Kasumi-1 (cell line): ENCODE data around the gene TICAM2.
"Not testable (repeated sequence)": the region's sequence is repeated elsewhere in the genome, so short reads cannot be mapped to it uniquely, and the experiment has no call there.

Experiments
- DNase-seq, 2 experiments: peaks; one replicate each; lab custom pipeline; 2025; lab: John Stamatoyannopoulos, UW

The TICAM2 gene, protein sequence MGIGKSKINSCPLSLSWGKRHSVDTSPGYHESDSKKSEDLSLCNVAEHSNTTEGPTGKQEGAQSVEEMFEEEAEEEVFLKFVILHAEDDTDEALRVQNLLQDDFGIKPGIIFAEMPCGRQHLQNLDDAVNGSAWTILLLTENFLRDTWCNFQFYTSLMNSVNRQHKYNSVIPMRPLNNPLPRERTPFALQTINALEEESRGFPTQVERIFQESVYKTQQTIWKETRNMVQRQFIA

DNA sequence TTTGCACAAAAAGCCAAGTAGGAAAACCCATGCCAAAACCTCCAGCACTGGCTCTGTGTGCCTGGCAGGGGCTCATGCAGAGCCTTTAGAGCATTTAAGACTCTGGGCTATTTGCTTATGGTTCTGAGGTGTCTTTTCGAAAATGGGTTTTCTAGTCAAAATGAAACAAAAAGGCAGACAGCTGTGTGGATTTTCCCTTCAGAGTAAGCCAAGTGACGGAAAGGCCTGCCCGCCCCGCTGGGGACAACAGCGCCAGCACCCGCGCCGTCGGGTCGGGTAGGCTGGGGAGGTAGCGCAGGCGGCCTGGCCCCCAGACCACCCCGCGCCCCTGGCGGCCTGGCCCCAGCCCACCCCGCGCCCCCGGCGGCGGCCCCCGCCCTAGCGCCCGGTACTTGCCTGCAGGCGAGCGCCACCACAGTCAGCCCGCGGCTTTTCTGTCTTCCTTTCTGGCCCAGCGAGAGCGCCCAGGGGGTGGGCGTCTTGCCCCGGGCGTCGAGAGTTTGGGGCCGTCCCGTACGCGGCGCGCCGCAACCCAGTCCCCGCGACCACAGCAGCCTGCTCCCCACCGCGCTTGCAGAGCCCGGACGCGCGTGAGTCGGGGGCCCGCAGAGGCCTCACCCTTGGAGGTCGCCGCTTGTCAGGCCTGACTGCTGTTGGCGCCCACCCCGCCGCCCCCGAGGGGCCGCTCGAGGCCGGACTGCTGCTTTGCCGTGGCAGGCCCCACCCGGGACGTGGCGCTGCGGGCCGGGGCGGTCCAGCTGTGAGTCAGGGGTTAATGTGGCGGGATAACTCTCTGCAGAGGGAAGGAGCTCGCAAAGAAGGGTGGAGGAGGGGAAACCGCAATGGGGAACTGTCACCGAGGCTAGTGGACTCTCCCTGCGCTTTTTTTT, at the start of gene TICAM2:
Gene TICAM2 (minus strand): TSS at position 779 of the 890 bp plus-strand sequence. CDS start 21,223 bp downstream, outside the sequence.
- DNase-seq, result peak; percentile 33 to 34

DNA sequence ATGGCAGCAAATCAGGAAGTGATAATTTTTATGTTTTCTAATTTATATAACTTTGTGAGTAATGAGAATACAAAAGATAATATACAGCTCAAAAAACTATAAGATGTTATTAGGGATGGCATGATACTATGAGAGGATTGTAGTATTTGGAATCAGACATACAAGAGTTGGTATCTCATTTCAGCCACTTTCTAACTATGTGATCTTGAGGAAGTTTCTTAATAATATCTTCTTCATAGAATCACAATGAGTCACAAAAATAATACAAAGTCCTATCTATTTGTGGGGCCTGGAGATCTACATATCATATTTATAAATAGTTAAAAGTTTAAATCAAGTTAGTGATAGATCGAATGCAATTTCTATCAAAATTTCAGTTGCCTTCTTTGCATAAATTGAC, 47.3 kb upstream of the TICAM2 start:
- no peak for DNase-seq

DNA sequence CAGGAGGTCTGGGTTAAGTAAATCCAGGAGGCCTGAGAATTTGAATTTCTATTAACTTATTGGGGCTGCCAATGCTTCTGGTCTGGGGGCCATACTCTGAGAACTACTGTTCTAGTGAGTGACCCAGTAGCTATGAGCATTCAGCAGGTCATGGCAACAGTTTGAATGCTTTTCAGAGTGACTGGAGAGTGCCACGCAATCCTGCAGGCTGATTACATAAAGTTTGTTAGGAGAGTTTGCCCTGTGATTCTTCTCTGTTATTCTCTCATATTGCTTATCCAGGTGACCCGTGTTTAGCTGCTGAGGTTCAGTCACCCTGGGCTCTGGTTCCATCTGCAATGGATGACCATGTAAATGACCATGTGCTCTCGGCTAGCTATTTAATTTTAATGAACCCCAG, 45.8 kb upstream of the TICAM2 start:
- DNase-seq, result no peak

DNA sequence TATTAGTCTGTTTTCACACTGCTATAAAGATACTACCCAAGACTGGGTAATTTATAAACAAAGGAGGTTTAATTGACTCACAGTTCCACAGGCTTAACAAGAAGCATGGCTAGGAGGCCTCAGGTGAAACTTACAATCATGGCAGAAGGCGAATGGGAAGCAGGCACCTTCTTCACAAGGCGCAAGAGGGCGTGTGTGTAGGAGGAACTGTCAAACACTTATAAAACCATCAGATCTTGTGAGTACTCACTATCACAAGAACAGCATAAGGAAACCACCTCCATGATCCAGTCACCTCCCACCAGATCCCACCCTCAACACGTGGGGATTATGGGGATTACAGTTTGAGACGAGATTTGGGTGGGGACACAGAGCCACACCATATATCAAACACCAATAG, 43.1 kb upstream of the TICAM2 start:
- not testable (repeated sequence) for DNase-seq

DNA sequence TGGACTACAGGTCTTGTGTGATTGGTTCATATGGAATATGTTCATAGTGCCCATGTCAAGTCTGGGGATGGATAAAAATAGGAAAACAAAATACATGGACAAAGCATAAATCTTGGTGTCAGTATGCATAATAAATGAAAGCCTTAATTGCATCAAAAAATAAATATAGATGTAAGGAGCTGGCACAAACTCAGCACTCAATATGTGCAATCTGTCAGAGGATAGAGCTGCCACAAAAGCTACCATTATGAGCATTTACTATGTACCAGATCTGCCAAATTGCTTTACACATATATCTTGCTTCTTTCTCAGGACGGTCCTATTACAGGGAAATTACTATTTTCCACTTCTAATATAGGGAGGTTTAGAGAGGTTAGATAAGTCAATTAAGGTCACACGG, 41.8 kb upstream of the TICAM2 start:
- DNase-seq, result no peak

DNA sequence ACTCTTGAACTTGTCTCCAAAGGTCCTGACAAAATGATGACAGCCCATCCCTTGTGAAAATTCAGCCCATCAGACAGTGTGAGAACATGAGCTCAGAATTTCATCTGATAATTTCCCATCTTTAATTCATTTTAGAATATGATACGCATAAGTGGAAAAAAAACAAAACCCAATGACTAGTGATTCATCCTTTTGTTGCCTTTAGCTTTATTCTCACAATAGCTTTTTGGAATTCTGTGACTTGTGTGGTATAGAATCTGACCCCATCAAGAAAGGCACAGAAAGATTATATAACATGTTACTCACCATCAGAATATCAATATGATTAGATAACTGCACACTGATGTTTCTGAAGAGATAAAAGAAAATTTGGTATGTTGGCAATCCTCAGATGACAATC, 39.7 kb upstream of the TICAM2 start:
- no peak for DNase-seq

DNA sequence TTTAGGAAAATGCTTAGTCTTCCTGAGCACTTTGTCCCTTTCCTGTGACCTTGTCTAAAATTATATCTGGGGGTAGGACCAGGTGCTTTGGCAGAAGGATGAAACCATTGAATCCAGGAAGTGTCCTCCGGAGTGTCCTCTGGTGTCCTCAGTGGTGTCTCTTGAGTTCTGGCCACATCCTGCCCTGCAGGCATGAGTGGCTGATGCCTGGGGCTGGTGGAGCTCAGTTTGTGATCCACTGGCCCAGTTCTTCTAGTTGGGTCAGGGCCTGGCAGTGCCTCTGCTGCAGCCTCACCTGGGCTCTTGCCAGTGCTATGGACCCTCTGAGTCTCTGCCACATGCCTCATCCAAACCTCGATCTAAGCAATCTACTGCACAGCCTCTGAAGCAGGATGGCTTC, 38.0 kb upstream of the TICAM2 start:
- DNase-seq, result no peak

DNA sequence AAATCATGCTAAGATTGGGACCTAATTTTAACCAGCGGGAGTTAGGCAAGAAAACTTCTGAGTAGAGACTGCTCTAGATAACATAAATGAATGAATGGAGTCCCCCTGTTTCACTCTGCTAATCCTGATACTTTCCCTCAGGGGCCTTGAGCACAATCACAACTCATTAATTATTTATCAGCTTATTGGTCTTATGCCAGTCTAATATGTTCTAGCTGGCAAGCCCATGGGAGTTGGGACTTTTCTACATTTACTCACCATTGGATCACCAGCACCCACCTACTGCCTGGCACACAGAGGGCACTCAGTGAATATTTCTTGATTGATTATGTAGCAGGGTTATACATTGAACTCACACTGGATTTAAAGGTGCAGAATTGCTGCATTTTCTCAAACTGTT, 37.1 kb upstream of the TICAM2 start:
- DNase-seq, result no peak

DNA sequence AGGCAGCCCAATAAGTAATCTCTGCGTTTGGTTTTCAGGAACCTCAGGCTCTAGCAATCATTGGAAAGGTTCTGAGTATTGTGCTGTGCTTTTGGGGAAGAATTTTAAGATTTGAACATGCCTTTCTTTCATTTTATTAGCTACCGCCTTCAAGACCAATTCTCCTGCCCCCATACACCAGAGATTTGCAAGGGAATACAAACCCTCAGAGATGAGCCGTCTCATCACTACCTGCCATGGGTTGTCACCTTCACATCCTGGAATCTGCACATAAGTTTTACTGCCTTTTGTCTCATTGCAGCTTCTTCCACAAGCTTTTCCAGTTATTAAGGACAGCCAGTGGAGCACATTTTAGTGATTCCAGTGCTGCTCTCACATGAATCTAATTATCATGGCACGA, 35.2 kb upstream of the TICAM2 start:
- no peak for DNase-seq

DNA sequence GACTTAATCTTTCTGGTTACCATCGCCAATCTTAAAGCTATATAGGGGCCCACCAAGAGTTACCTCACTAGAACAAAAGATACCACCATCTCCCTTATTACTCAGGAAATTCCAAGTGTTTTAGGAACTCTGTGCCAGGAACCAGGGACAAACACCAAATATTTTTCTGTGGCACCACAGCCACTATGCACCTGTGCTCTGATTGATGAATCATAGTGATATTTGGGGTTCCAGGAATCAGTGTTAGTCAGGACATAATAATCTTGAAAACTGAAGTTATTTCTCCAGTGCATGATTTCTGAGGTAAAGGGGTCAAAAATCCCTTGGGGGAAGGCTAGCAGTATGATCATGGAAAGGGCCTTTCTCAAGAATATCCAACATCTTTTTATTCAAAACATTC, 33.7 kb upstream of the TICAM2 start:
- no peak for DNase-seq

DNA sequence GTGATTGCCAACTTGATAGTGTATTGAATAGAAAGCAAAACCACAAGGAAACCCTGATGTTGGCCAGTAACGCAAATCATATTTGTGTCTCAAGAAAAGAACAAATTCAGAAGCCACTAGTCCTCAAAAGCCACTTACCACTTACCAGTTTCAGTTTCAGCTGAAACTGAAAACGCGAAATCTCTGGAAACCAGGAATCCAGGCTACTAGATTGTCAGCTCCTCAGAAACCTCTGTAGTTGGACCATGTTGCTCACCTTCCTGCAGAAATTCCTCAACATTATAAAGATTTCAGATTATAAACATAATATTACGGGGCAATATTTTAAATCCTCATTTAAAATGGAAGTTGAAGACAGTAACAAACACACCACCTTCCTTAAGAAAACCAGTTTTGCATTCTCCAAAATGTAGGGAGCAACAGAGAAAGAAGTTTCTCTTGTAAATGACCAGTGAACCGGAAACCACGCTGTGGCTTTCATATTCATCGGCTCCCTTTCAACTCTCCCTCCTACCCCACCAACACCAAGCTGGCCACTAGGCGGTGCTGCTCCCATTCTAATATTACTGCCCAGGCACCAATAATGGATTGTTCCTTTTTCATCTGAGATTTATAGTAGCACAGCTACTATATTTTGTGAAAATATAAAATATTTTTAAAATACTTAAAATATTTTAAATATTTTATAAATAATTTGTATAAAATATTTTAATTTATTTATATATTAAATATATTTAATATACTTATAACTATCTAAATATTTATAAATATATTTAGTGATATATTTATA, 32.3 kb upstream of the TICAM2 start:
- DNase-seq, result peak; percentile 88 to 91

DNA sequence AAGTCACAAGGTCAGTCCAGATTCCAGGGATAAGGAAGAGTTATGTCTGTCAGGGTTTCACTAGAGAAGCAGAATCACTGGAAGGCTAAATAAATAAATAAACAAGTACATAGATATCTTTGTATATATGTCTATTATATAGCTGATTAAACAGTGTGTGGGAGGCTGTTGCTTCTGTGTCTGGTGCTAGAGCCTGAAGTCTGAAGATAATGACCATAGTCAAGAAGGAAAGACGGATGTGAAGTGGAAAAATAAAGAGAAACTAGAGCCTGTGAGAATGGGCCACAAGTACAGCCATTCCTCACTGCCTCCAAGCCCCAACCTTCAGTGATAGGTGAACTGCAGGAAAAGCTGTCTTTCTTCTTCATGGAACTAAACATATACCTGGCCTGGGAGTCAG, 27.6 kb upstream of the TICAM2 start:
- no peak for DNase-seq

DNA sequence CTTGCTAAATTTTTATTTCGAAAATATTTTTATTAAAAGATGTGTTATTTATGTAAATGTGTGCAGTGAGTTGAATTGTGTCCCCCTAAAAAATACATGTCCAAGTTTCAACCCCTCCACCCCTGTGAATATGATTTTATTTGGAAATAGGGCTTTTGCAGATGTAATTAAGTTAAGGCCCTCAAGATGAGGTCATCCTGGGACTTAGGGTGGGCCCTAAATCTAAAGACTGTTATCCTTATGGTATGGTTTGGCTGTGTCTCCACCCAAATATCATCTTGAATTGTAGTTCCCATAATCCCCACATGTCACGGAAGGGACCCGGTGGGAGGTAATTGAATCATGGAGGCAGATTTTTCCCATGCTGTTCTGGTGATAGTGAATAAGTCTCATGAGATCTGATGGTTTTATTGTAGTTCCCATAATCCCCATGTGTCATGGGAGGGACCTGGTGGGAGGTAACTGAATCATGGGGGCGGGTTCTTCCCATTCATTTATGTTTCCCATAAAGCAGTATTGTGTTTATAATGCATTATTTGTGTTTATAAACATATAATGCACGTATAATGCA, 25.1 kb upstream of the TICAM2 start:
- no peak for DNase-seq

DNA sequence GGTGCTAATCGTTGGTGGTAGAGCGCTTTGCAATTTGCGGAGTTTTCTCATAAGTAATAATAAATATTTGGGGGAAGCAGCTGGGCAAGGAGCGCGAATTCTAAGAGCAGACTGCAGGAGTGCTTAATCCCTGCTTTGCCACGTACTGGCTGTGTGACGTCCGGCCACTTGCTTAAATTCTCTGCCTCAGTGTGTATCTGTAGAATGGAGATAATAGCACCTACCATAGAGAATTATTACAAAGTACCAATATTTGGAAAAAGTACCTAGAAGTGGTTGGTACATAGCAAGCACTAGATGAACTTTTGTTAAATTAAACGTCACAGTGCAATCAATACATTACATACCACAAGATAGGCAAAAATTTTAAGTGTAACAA, 24.2 kb upstream of the TICAM2 start:
- peak in 1 of 2 experiments; percentile 59 for DNase-seq

DNA sequence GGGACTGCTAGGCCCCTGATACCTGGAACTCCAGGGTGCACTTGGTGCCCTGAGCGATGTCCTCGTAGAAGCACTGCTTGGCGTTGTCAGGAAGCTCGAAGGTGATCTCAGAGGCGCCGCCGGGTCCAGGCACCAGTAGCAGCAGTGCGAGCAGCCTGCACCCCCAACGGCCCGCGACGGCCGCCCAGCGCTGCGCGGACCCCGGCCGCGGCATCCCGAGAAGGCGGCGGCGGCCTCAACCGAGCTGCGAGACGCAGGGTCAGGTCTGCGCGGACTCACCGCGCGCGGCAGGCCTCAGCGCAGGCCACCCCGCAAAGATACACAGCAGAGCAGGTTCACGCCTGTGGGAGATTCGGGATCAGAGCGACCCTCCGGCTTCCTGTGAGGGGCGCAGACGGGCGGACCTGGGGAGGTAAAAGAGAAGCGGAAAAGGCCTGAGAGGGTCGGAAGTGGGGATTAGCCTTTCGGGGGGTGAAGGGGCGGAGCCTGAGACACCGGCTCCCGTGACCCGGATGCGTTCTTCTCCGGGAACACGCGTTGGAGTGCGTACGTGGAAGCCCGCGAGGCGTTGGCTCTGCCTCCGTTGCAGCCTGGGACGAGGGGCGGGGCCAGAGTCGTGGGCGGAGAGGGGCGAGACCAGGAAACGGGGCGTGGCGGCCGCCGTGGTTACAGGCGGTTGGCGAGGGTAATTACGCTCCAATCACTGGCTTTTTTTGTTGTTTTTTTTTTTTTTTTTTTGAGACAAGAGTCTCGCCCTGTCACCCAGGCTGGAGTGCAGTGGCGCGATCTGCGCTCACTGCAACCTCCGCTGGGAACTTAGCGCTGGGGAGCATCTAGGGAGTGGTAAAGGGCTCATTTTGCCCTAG, 23.5 kb upstream of the TICAM2 start, which contains the start of gene TMED7:
Gene TMED7 (minus strand): TSS at position 458 of the 866 bp plus-strand sequence. CDS start 244 bp downstream, at position 214.
- peak; percentile 93 to 96 for DNase-seq

DNA sequence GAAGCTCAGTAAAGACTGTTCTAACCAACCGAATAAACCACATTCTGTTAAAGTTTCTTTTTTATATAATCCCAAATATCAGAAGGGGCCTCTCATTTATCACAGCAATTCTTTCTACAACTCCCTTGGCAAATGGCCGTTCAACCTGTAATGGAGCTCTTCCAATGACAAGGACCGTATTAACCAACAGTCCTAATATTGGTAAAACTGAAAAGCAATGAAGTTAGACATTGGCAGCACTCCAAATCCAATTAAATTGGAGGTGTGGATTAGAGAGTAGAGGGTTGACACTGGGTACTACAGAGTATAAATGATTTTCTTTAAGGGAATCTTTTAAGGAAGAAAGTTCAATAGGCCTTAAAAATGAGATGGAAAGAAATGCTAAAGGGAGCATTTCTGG, 22.7 kb upstream of the TICAM2 start:
- peak in 1 of 2 experiments; percentile 29 for DNase-seq

DNA sequence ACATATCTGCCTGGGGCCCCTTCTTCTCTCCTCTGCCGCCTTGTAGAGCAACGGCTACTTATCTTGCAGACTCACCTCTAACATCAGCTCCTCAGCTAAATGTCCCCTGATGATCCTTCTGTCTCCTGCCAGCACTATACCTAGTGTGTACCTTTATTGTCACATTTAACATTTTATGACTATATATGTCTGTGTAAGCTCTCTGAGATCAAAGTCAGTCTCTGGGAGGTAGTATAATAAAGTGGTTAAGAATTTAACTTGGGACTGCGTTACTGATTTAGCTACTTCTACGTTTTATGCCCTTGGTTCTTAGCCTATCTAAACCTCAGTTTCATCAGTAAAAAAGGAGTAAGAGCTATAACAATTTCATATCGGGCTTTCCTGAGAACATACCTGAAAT, 21.4 kb upstream of the TICAM2 start:
- no peak for DNase-seq

DNA sequence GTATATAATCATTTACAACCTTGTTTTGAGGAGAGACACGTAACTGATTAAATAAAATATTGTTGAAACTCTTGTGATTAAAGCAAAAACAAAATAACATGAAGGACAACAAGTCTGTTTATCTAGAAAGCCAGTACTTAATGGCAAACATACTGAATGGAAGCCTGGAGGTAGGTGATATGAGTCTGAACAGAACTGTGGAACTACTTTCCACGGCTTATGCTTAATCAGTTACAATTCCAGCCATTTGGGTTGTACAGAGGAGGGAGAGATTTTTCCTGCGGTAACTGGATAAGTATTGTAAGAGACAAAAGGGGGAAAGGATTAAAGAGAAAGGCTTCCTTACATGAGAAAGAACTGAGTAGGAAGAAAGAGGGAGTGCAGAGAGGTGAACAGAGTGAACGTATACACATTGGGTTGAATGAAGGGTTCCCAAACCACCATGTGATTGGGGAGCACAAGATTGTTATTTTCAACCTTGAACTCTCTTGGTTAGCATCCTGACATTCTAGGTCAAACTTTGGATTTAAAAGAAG, 19.2 kb upstream of the TICAM2 start:
- no peak for DNase-seq

DNA sequence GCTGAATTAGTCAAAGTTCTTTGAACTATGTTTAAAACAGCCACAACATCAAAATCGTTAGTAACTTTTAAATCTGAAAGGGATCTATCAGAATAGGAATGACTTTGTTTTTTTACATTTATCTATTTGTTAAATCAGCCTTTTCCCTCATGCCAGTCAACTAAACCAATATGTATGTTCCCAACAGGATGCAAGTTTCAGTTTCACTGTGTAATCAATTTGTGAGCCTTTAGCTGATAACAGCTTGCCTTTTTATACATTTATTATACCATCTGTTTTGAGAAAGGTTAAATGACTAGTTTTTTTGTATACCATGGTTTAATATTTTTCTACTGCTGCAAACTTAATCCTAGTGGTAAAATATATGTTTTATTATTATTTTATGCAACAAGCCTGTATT, 14.6 kb upstream of the TICAM2 start:
- DNase-seq, result no peak

DNA sequence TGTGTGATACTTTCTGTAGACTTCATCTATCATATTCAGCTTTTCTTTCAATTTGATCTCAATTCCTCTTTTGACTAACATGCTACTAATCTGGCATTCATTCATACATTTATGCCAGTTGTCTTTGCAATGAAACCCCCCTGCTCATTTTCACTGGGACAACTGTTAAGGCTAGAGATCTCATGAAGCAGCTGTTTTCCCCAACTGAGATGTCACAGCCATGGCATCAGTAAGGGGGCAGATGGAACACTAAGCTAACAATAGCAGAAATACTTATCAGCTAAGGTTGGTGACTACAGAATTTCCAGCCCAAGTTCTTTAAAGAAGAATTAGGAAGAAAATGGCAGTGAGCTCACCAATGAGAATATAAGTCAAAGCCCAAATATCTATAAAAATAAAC, 14.2 kb upstream of the TICAM2 start:
- DNase-seq, result no peak

DNA sequence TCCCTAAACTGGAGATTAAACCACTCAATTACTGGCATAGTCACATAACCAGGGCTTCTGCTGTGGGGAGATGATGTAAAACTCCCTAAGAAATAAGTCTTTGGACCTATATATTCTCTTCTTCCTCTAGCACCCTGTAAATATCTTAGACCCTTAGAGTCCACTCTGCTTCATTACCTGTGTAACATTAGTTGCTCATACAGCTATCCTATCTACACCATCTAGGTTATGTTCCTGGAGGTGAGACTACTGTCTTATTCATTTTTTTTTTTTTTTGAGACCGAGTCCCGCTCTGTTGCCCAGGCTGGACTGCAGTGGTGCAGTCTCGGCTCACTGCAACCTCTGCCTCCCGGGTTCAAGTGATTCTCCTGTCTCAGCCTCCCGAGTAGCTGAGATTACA, 9.6 kb upstream of the TICAM2 start:
- DNase-seq, result no peak
